Loucy (cell line): ENCODE measurements around the gene FAAH.

Experiments used
- H2AFZ ChIP-seq: fragments of 200-600 bp; sonication (generic); 2 replicates; pipeline ENCODE4 v1.6.0; 2016; ENCODE audit warnings: antibody characterized with exemption, mild to moderate bottlenecking, low read length, moderate library complexity
- H3F3A ChIP-seq: fragments of 200-600 bp; 2 replicates; pipeline ENCODE4 v1.6.0; 2016; ENCODE audit warnings: antibody characterized with exemption, low read depth, mild to moderate bottlenecking
- H3K27me3 ChIP-seq: fragments of 200-600 bp; sonication (generic); 2 replicates; pipeline ENCODE4 v1.6.1; 2014; ENCODE audit warnings: low read length, mild to moderate bottlenecking; ENCODE audit not compliant: insufficient read depth, poor library complexity, severe bottlenecking
- H3K36me3 ChIP-seq: fragments of 200-600 bp; sonication (generic); 2 replicates; pipeline ENCODE4 v1.6.1; 2016; ENCODE audit warnings: low read length; ENCODE audit not compliant: insufficient read depth
- H3K4me1 ChIP-seq: fragments of 200-600 bp; sonication (generic); 2 replicates; pipeline ENCODE4 v1.5.1; 2014; ENCODE audit warnings: low read length, mild to moderate bottlenecking; ENCODE audit not compliant: insufficient read depth, poor library complexity, severe bottlenecking
- H3K4me2 ChIP-seq: fragments of 200-600 bp; sonication (generic); 2 replicates; pipeline ENCODE4 v1.6.0; 2014; ENCODE audit warnings: antibody characterized with exemption, low read length, low read depth, mild to moderate bottlenecking; ENCODE audit not compliant: poor library complexity, severe bottlenecking
- H3K4me3 ChIP-seq: fragments of 200-600 bp; sonication (generic); 2 replicates; pipeline ENCODE4 v1.5.1; 2014; ENCODE audit warnings: low read length, mild to moderate bottlenecking, mixed read lengths; ENCODE audit not compliant: poor library complexity, severe bottlenecking
- H3K79me2 ChIP-seq: fragments of 200-600 bp; sonication (generic); 2 replicates; pipeline ENCODE4 v1.6.1; 2014; ENCODE audit warnings: low read length; ENCODE audit not compliant: insufficient read depth
- H3K9ac ChIP-seq: fragments of 200-600 bp; sonication (generic); 2 replicates; pipeline ENCODE4 v1.6.0; 2014; ENCODE audit warnings: mild to moderate bottlenecking, low read depth, low read length, moderate library complexity; ENCODE audit not compliant: poor library complexity, severe bottlenecking
- H3K9me2 ChIP-seq: fragments of 200-600 bp; sonication (generic); replicated peaks from 2 replicates; pipeline ENCODE4 v1.6.1; 2016; ENCODE audit warnings: low read depth, low read length, mixed read lengths
- H3K9me3 ChIP-seq: fragments of 200-600 bp; sonication (generic); 2 replicates; pipeline ENCODE4 v1.6.1; 2014; ENCODE audit warnings: mild to moderate bottlenecking, antibody characterized with exemption, low read length, low read depth; ENCODE audit not compliant: insufficient read depth
- H4K20me1 ChIP-seq: fragments of 200-600 bp; sonication (generic); 2 replicates; pipeline ENCODE4 v1.6.0; 2014; ENCODE audit warnings: antibody characterized with exemption, low read length, mild to moderate bottlenecking; ENCODE audit not compliant: insufficient read depth, poor library complexity, severe bottlenecking
- EZH2phosphoT487 ChIP-seq: fragments of 200-600 bp; IDR thresholded peaks from 2 replicates; pipeline ENCODE4 v1.6.1; 2018; ENCODE audit warnings: antibody characterized with exemption, mild to moderate bottlenecking, moderate library complexity, borderline replicate concordance
- TF ChIP-seq, protein P1 (sequence below): fragments of 200-600 bp; sonication (generic); conservative IDR thresholded peaks from 2 replicates; pipeline ENCODE4 v1.5.1; 2014; ENCODE audit warnings: mild to moderate bottlenecking, antibody characterized with exemption, low read length

FAAH gene

GRCh38 chr1:46442317-46443161 is 48.4 kb downstream of the FAAH start:
- Histone ChIP-seq H3K4me2 (peak overlapping the region; percentile 93), H2AFZ (peak overlapping the region; percentile 99)

DNA sequence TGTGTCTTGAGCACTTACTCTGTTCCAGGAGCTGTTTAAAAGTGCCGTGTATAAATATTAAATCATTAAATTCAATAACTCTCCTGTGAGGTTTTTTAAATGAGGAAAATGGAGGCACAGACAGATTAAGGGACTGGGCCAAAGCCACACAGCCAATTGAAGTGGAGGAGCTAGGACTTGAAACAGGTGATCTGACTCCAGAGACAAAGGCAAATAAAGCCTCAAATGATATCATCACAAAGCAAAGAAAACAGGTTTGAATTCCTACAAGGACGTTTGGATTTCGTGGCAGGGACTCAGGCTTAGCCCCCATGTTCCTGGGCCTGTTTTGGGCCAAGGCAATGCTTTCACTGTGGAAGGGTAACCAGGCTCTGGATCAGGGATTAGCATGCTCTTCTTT is 50.3 kb downstream of the FAAH start:
- Histone ChIP-seq H3K9ac (no peak overlapping the region), H3F3A (no peaks in the 10 kb centered on the region), H4K20me1 (no peaks in the 10 kb centered on the region), H3K27me3 (no peaks in the 10 kb centered on the region), H2AFZ (no peak overlapping the region), H3K9me3 (no peaks in the 10 kb centered on the region), H3K36me3 (no peaks in the 10 kb centered on the region), H3K4me2 (no peak overlapping the region), H3K4me1 (peaks cover 5% of the 10 kb centered on the region), H3K79me2 (no peaks in the 10 kb centered on the region), H3K4me3 (no peak overlapping the region), H3K9me2 (no peaks in the 10 kb centered on the region)
- TF ChIP-seq, protein P1, sequence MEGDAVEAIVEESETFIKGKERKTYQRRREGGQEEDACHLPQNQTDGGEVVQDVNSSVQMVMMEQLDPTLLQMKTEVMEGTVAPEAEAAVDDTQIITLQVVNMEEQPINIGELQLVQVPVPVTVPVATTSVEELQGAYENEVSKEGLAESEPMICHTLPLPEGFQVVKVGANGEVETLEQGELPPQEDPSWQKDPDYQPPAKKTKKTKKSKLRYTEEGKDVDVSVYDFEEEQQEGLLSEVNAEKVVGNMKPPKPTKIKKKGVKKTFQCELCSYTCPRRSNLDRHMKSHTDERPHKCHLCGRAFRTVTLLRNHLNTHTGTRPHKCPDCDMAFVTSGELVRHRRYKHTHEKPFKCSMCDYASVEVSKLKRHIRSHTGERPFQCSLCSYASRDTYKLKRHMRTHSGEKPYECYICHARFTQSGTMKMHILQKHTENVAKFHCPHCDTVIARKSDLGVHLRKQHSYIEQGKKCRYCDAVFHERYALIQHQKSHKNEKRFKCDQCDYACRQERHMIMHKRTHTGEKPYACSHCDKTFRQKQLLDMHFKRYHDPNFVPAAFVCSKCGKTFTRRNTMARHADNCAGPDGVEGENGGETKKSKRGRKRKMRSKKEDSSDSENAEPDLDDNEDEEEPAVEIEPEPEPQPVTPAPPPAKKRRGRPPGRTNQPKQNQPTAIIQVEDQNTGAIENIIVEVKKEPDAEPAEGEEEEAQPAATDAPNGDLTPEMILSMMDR: no peak
- TF ChIP-seq EZH2phosphoT487: no peak

More at GRCh38 chr1:46442317-46443161, 48.4 kb downstream of the FAAH start:
- Histone ChIP-seq H3K79me2 (no peaks in the 10 kb centered on the region), H3K9me2 (no peaks in the 10 kb centered on the region), H3K9ac (peak overlapping the region; percentile 66), H4K20me1 (no peaks in the 10 kb centered on the region), H3K36me3 (no peaks in the 10 kb centered on the region), H3K4me1 (peaks cover 5% of the 10 kb centered on the region), H3F3A (no peaks in the 10 kb centered on the region), H3K9me3 (no peaks in the 10 kb centered on the region), H3K27me3 (no peaks in the 10 kb centered on the region), H3K4me3 (peak overlapping the region; percentile 74)
- no peak for TF ChIP-seq EZH2phosphoT487
- TF ChIP-seq, protein P1: peak; percentile 90

DNA sequence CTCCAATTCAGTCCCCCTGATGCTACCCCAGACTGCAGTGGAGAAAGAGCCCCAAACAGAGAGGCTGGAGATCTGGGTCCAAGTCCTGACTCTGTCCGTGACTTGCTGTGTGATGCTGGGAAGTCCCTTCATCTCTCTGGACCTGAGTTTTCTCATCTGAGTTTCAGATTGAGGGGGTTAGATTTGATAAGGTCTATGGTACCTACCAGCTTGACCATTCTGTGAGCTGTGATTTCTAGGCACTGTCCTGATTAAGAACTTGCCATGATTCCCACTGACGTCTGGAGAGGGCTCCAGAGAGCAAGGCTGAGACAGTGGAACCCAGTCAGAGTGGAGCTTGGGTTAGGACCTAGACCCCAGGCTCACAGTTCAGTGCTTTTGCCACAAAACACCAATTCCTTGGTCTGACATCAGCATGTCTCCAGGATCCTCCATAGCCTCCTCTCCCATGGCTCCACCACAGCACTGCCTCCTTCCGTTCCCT is 51.7 kb downstream of the FAAH start:
- no peaks in the 10 kb centered on the region for H3K27me3 ChIP-seq
- no peaks in the 10 kb centered on the region for H3K36me3 ChIP-seq
- H3K9me2 ChIP-seq: no peaks in the 10 kb centered on the region
- no peak overlapping the region for H3K9ac ChIP-seq
- H3K9me3 ChIP-seq: no peaks in the 10 kb centered on the region
- no peak for TF ChIP-seq EZH2phosphoT487
- H3F3A ChIP-seq: no peaks in the 10 kb centered on the region
- no peak overlapping the region for H2AFZ ChIP-seq
- no peak overlapping the region for H3K4me2 ChIP-seq
- H4K20me1 ChIP-seq: no peaks in the 10 kb centered on the region
- H3K4me1 ChIP-seq: peaks cover 5% of the 10 kb centered on the region
- no peak overlapping the region for H3K4me3 ChIP-seq
- no peaks in the 10 kb centered on the region for H3K79me2 ChIP-seq
